Measurements from ENCODE around the gene NSUN5. TPM values are rescaled to one million over a fixed set of nuclear protein-coding genes. Genes with fewer than 3 reads are reported as not detected.
"Not testable (repeated sequence)": the region's sequence is repeated elsewhere in the genome, so short reads cannot be mapped to it uniquely, and the experiment has no call there.

The NSUN5 gene
- total RNA-seq, 1 donor from 2014 or later = 18.8 TPM

DNA sequence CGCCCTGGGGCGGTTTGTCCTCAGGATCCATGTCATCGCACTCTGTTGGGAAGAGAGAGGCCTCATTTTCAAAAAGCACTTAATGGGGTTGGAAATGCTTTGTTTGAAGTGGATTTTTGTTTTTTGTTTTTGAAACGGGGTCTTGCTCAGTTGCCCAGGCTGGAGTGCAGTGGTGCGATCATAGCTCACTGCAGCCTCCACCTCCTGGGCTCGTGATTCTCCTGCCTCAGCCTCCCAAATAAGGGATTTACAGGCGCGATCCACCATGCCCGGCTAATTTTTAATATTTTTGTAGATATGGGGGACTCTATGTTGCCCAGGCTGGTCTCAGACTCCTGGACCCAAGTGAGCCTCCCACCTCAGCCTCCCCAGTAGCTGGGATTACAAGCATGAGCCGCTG is 20.1 kb upstream of the NSUN5 start:
- ATAC-seq (no peak), DNase-seq (ENCODE audit: low spot score) (no peak)
- intact Hi-C loops (cut with DNase I) = no loop called here

DNA sequence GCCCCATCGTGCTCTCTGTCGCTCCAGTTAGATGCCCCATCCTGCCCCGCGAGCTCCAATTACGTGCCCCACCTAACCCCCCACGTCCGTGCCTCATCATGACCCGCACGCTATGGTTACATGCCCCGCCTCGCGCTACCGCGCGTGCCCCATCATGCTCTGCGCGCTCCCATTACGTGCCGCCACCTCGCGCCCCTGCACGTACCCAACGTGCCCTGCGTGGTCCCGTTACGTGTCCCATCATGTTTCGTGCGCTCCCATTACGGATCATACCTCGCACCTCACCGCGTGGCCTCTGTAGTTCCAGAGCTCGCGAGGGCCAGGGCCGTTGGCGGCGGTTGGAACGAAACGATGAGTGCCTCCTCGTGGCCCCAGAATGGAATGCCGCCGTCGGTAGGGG is 19.3 kb upstream of the NSUN5 start, which contains the start of the genes FKBP6 and TRIM50:
FKBP6 (plus strand) TSS at position 240 of the 400 bp plus-strand sequence. CDS start 268 bp downstream, outside the sequence.
TRIM50 (minus strand) TSS at position 161 of the 400 bp plus-strand sequence. CDS start 3,295 bp downstream, outside the sequence.
- ATAC-seq; DNase-seq (ENCODE audit: low spot score); intact Hi-C loops (cut with DNase I): not testable (repeated sequence)

DNA sequence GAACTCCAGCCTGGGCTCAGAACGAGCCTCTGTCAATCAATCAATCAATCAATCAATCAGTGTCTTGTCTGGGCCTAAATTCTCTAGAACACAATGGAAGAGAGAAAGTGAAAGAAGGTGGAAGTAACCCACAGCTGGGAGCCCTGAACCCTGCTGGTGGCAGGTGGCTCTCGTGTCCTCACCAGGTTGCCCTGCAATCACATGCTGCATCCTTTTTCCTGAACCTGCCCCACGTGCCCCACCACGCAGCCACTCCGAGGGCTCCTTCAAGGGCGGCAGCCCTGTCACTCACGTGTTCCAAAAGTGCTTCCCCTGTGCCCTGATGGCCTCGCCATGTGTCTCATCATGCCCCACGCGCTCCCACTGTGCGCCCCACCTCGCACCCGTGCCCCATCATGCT is 18.8 kb upstream of the NSUN5 start:
- intact Hi-C loops (cut with DNase I); DNase-seq (ENCODE audit: low spot score); ATAC-seq: not testable (repeated sequence)

DNA sequence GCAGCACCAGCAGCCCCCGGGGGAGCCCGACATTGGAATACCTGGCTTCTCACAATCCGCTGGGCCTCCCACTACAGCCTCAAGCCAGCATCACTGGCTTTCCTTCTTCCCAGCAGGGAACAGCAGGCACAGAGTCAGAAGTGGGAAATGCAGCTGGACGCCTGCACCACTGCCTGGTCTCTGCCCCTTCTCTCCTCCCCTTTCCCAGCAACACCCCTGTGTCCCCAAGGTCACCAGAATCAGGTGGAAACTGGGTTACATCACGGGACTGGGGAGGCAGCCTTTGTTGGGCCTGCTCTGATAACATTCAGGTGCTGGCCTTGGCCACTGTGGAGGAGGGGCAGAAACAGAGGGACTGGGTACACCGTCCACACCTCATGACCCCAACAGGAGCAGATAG is 16.8 kb upstream of the NSUN5 start:
- intact Hi-C loops (cut with DNase I); DNase-seq (ENCODE audit: low spot score); ATAC-seq: not testable (repeated sequence)

DNA sequence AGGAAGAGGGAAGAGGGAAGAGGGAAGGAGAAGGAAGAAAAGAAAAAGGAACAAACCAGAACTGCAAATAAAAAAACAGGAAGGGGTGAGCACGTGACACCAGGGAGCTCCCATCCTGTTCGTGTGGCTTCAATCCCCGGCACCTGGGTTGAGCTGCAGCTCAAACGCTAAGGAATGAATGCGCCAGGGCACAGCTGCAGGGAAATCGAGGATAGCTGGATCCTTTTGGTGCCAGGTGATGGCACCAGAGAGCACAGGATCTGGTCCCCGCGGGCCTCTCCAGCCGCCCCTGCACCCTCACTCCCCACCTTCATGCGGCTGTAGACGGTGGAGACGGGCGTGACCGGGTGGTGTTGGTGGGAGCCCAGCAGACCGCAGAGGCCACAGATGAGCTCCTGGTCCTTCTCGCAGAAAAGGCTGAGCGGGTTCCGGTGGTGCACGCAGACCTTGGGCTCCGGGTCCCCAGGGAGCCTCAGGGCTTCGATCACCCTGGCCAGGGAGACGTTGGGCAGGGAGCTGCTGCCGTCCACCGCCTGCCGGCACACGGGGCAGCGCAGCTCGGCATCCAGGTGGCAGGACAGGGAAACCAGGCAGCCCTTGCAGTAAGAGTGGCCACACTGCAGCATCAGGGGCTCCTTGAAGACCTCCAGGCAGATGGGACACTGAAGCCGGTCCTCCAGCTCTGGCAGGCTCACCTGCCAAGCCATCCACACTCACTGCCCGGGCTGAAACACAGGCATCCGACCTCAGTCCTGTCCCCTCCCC is 15.6 kb upstream of the NSUN5 start:
- peak; percentile 65 for DNase-seq (ENCODE audit: low spot score)
- ATAC-seq = peak; percentile 69
- intact Hi-C loops (cut with DNase I) = not testable (repeated sequence)

DNA sequence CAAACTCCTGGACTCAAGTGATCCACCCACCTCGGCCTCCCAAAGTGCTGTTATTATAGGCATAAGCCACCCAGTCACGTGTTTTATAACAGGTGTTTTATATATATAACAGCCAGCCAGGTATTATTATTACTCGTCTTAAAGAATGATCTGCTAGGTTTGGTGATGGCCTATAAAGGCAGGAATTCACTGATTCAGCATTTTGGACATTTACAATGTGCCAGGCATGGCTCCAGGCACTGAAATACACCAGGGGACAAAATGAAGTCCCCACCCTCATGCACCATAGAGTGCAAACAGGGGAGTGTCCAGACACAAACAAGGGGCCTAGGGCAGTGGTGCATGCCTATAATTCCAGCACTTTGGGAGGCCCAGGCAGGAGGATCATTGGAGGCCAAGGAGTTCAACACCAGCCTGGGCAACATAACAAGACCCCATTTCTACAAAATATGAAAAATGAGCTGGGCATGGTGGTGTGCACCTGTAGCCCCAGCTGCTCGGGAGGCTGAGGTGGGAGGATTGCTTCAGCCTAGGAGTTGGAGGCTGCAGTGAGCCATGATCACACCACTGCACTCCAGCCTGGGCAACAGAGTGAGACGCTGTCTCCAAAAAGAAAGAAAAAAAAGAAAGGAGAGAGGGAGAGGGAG is 14.9 kb upstream of the NSUN5 start:
- DNase-seq (ENCODE audit: low spot score); ATAC-seq; intact Hi-C loops (cut with DNase I): not testable (repeated sequence)

DNA sequence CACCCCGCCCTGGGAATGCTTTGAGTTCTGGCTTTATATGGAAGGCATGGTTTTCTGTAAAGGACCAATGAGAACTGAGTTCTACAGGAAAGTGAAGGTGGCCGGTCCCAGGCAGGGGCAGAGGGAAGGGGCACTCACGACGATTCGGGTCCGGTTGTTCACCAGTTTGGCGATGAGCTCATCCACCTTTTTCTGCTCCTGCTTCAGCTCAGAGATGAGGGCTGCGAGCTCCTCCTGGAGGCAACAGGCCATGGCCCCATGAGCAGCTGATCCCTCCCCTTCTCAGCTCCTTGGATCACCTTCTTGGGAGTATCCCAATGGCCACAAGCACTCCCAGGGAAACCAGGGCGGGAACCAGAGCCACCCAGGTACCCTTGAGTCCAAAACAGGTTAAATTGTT is 11.4 kb upstream of the NSUN5 start:
- intact Hi-C loops (cut with DNase I); ATAC-seq; DNase-seq (ENCODE audit: low spot score): not testable (repeated sequence)

DNA sequence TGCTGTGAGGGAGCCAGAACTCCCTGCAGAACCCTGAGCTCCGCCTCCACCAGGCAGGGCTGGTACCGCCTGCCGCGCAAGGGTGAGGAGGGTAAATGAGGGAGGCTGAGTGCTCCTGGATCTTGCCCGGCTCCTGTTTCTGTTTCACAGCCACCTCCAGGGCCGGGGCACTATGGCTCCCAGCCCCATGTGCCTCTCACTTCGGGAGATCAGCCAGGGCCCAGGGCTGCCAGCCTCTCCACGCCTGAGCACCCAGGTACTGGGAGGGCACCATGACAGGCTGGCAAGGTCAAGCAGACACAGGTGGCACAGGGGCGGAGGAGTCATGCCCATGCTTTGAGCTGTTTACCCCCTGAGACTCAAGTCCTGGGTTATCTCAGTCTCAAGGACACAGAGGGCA is 10.9 kb upstream of the NSUN5 start:
- DNase-seq (ENCODE audit: low spot score); intact Hi-C loops (cut with DNase I); ATAC-seq: not testable (repeated sequence)

DNA sequence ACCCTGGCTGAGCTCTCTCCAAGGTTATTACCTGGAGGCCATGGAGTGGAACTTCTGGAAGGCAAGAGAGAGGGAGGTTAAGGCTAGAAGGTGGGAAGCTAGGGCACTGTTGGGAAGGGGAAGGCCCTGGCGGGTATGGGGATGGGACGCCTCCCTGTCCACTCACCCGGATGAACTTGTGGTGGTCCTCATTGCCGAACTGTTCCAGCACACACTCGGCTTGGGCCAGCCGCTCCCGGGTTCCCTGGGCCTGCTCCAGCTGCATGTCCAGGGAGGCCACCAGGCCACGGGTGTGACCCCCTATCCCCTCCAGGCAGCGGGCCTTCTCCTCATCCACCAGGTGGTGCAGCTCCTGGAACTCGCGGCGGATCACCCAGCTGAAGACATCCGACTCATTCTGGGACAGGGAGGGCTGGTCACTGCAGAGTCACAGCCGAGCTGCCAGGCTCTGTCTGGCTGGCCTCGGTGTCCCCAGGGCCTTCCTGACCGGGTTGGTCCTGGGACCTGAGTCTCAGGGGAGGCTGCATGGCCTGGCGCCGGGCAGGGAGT is 10.1 kb upstream of the NSUN5 start:
- intact Hi-C loops (cut with DNase I); DNase-seq (ENCODE audit: low spot score); ATAC-seq: not testable (repeated sequence)

DNA sequence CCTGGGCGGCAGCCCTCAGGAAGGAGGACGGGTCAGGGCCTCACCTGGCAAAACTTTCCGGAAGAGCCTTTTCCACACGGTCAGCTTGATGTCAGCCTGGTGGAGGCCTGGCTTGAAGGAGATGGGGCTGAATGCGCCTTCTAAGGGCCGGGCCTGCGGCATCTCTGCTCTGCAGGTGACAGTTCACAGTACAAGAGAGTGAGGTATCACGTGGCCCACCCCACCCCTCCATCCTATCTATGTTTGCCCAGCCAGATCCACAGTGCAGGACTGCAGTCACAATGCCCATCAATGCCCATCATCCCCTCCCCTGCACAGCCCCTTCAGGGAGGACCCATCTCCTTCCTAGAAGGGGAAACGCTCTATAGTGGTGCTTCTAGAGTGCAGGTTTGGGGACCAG is 7.9 kb upstream of the NSUN5 start:
- DNase-seq (ENCODE audit: low spot score) (no peak), ATAC-seq (no peak)
- intact Hi-C loops (cut with DNase I) = no loop called here

DNA sequence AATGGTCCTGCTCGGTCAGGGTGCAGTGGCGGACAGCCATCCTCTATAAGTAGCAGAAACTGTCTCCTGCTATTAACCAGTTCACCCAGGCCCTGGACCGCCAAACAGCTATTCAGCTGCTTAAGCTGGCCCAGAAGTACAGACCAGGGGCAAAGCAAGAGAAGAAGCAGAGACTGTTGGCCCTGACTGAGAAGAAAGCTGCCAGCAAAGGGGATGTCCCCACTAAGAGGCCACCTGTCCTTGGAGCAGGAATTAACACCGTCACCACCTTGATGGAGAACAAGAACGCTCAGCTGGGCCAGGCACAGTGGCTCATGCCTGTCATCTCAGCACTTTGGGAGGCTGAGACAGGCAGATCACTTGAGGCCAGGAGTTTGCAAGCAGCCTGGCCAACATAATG is 5.6 kb upstream of the NSUN5 start:
- no peak for DNase-seq (ENCODE audit: low spot score)
- ATAC-seq = no peak
- intact Hi-C loops (cut with DNase I) = no loop called here

DNA sequence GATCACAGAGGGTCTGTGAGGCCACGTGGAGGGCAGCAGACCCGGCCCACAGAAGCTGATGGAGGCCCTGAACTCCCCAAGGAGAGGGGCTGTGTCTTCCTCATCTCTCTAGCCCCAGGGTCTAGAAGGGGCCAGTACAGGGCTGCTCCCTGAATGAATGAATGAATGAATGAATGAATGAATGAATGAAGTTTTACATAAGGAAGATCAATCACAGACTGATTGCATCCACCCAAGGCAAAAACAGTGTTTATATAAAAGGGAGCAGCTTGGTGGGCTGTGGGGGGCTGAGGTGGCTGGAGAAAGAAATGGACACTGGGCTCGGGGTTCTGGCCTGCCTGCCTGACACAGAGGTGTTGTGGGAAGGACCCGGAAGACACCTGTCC is 4.9 kb upstream of the NSUN5 start:
- ATAC-seq = no peak
- intact Hi-C loops (cut with DNase I) = no loop called here
- no peak for DNase-seq (ENCODE audit: low spot score)

DNA sequence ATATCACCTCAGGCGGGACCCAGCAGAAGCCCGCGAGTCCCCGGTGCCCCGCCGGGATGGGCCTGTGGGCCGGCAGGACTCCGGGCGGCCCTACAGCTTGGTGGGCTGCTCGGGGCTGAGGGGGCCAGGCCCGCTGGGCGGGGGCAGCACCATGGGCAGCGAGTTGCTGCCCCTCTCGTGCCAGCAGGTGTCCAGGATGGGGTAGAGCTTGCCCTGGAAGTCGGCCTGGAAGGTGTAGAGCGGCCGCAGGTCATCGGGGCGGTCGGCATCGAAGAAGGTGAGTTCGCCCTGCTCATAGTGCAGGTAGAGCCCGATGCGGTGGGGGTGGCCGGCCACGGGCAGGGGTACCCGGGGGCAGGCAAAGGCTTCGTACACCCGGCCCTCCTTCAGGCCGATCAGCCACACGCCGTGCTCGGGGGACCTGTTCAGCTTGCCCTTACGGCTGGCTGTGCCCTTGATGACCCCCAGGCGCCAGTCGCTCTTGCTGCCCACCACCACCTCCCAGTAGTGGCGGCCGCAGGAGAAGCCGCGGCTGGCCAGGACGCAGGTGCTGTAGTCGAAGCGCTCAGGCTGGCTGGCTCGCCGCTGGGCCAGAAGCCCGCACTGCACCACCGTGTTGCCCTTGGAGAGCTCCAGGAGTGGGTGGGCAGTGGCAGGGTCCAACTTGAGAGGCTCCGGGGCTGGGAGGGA is 4.3 kb upstream of the NSUN5 start:
- ATAC-seq (no peak), DNase-seq (ENCODE audit: low spot score) (no peak)
- intact Hi-C loops (cut with DNase I) = no loop called here

DNA sequence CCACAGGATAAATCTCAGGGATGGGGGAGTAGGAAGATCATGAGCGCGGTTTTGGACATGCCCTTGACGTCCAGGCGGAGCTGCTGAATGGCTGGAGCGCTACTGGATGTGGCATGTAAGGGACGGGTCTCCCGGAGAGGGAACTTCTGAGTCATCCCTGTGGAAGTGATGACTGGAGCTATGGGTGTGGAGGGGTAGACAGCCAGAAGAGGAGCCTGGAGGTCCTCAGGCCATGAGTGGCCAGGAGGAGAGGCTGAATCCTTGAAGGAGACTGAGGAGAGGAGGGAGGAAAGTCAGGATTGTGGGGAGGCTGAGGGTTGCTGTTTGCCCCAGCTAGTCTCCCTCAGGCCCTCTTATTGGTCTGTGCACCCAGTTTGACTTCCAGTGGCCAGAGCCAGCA is 2.8 kb upstream of the NSUN5 start:
- intact Hi-C loops (cut with DNase I); DNase-seq (ENCODE audit: low spot score); ATAC-seq: not testable (repeated sequence)

DNA sequence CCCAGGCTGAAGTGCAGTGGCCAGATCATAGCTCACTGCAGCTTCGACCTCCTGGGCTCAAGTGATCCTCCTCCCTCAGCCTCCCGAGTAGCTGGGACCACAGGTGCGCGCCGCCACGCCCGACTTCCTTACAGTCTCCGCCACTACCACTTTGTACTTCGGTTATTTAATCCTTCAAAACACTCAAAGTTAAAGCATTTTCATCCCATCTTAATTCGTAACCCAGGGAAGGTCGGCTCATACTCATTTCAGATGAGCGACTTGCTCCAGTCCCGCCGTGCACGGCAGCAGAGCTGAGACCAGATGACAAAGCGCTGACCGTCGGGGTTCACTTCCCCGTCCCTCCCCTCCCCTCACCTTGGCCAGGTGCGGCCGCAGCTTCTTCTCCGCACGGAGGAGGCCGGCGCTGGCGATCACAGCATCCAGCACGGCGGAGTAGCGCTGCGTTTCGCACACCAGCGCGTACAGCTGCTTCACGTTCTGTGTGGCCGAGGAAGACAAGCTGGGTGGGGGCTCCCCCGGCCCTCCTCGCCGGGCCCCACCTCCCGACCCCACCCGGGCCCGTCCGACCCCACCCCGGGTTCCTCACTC is 457 bp downstream of the NSUN5 start:
- DNase-seq (ENCODE audit: low spot score) (peak; percentile 59), ATAC-seq (peak; percentile 60)
- intact Hi-C loops (cut with DNase I) = no loop called here

DNA sequence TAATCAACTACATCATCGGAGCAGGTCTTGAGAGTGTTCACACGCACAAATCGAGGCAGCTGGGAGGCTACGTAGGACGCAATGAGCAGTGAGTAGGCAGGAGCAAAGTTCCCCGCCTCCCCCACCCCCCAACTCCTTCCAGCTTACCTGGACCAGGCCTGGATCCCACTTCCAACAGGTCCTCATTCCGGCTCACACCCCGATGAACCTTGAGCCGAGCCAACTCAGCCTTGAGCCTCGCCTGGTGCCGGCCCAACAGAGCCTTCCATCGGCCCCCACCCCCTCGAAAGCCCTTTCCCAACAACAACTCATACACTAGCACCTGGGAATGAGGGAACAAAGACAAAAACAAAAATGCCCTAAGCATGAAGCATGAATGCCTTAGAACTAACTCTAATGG is 1.2 kb downstream of the NSUN5 start:
- peak; percentile 10 for DNase-seq (ENCODE audit: low spot score)
- intact Hi-C loops (cut with DNase I) = no loop called here
- no peak for ATAC-seq

DNA sequence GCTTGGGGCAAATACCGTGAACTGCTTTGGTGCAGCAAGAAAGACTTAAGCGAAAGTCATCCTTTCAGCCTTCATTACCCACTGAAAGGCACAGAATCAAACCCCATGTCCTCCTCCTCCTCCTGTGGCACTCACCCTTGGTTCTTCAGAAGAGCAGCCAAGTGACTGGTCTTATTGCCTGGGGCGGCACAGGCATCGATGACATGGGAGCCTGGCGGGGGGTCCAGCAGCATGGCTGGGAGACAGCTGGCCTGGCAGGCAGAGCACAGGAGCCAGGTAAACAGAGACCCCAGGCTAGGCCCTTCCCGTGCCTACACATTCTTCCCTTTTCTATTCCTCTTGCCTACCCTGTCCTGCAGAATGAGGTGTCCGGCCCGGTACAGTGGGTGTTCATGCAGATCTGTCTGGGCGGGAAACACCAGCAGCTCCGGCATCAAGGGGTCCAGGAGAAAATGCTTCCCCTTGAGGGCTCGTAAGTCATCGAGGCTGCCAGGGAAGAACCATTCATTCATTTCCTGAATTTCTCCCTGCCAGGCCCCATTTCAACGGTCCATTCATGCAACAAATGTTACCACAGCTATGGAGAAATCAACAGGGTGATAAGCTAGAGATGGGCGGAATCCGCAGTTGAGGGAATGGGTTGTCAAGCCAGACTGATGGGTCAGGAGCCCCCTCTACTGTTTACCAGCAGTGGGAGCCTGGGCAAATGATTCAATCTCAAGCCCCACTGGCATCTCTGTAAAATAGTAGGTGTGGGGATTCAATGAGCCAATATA is 3.8 kb downstream of the NSUN5 start:
- DNase-seq (ENCODE audit: low spot score); ATAC-seq; intact Hi-C loops (cut with DNase I): not testable (repeated sequence)

DNA sequence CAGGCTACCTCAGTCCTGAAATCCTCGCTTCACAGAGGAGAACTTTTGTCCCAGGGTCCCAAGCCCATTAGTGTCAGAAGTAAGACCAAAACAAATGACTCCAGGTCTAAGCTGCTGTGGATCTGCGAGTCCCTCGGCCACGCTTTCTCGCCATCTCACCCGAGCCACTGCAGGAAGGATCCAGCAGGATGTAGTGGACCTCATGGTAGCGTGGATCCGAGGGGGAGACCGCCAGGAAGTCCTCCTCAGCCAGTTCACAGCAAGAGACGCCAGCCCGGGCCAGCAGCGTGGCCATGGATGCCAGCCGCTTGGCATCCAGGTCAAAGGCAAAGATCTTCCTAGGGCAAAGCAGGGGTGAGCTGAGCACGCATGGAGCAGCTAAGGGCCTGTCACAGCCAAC is 4.6 kb downstream of the NSUN5 start:
- intact Hi-C loops (cut with DNase I) = no loop called here
- DNase-seq (ENCODE audit: low spot score) (no peak), ATAC-seq (no peak)
